Measurements from ENCODE around the gene NEBL.

DNA sequence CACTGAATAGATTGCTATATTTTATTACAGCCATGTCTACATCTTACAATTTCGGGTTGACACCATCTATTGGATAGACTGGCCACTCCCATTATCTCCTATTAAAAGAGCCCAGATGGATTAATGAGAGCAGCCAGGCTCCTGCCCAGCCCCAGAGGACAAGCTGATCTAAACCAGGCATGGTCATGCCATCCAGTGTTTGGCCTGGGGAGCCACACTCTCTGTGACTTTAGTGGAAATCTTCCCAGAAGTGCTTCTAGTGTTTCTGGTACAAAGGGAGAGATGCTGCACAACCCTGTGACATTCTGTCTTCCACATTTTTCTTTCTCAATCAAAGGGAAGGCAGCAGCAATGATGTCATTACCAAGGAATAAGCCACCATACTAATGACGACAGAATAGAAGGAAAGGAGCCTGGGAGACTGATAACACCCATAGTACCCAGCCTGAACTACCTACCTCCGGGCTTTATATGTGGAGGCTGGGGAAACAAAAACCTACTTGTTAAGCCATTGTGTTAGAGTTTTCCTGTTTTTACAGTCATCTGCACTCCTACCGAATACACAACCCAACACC, 5.0 kb downstream of the NEBL start:
- TF ChIP-seq NFIC (IDR thresholded peaks at IDR 0.05), result no peak
- no peak for TF ChIP-seq FOXK2 (conservative IDR thresholded peaks at IDR 0.05 in 1 of 2, IDR thresholded peaks at IDR 0.05 in 1 of 2; ENCODE audit: low read depth in 2 of 2)
- no peak for TF ChIP-seq ZNF143 (CRISPR knock-in tag; IDR thresholded peaks at IDR 0.05)
- TF ChIP-seq, protein P1, sequence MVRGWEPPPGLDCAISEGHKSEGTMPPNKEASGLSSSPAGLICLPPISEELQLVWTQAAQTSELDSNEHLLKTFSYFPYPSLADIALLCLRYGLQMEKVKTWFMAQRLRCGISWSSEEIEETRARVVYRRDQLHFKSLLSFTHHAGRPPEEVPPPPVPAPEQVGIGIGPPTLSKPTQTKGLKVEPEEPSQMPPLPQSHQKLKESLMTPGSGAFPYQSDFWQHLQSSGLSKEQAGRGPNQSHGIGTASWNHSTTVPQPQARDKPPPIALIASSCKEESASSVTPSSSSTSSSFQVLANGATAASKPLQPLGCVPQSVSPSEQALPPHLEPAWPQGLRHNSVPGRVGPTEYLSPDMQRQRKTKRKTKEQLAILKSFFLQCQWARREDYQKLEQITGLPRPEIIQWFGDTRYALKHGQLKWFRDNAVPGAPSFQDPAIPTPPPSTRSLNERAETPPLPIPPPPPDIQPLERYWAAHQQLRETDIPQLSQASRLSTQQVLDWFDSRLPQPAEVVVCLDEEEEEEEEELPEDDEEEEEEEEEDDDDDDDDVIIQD (CRISPR knock-in tag; IDR thresholded peaks at IDR 0.05), result no peak
- no peak for TF ChIP-seq NR3C1 (CRISPR knock-in tag; IDR thresholded peaks at IDR 0.05)
- TF ChIP-seq PHB2 (IDR thresholded peaks at IDR 0.05; ENCODE audit: low read depth), result no peak
